ENCODE data around the gene BPI. TPM values are rescaled to one million over a fixed set of nuclear protein-coding genes. Genes with fewer than 3 reads are reported as not detected.

Gene BPI
- total and polyA plus RNA-seq, 2 donors (not counting 1 experiment from before 2014, with no cell fraction given), result not detected

- no peak overlapping the region for H3K4me2 ChIP-seq (ENCODE audit: extremely low read depth, insufficient read depth, low read length)
- no peaks in the 10 kb centered on the region for H3K4me1 ChIP-seq (ENCODE audit: control insufficient read depth, extremely low read depth, insufficient read depth, low read length)
- DNase-seq (ENCODE audit: low read depth in 2 of 2), result no peak
- H3K4me3 ChIP-seq (replicated peaks in 1 of 4; ENCODE audit: control extremely low read depth in 1 of 4, insufficient read depth in 1 of 4, low read depth in 3 of 4, low read length in 4 of 4), result no peak overlapping the region
- no peak overlapping the region for H3K9ac ChIP-seq (ENCODE audit: insufficient read depth, low read length)
- no peaks in the 10 kb centered on the region for H3K79me2 ChIP-seq (ENCODE audit: control insufficient read depth, insufficient read depth, low read length)
- no peak for TF ChIP-seq EZH2 (IDR thresholded peaks at IDR 0.05; ENCODE audit: low read length, missing control alignments)
- no peak for TF ChIP-seq CTCF (conservative IDR thresholded peaks at IDR 0.05 in 1 of 2, IDR thresholded peaks at IDR 0.05 in 1 of 2; ENCODE audit: low read depth in 1 of 2, low read length in 2 of 2)
- no peaks in the 10 kb centered on the region for H3K36me3 ChIP-seq (ENCODE audit: control insufficient read depth, insufficient read depth, low read length)
- H4K20me1 ChIP-seq (ENCODE audit: control insufficient read depth, extremely low read depth, insufficient read depth, low read length), result no peaks in the 10 kb centered on the region
- H3K27ac ChIP-seq (ENCODE audit: insufficient read depth, low read length), result no peak overlapping the region
- peaks cover 8% of the 10 kb centered on the region for H3K27me3 ChIP-seq (ENCODE audit: control insufficient read depth, insufficient read depth, low read length)
- H2AFZ ChIP-seq (ENCODE audit: low read length), result no peak overlapping the region
- no peaks in the 10 kb centered on the region for H3K9me3 ChIP-seq (ENCODE audit: control insufficient read depth, insufficient read depth, low read depth, low read length)
Measured at GRCh38 chr20:38330638-38331037, 26.7 kb downstream of the BPI start.

- no peaks in the 10 kb centered on the region for H3K4me1 ChIP-seq (ENCODE audit: control insufficient read depth, extremely low read depth, insufficient read depth, low read length)
- H3K4me2 ChIP-seq (ENCODE audit: extremely low read depth, insufficient read depth, low read length), result no peak overlapping the region
- no peak overlapping the region for H3K27ac ChIP-seq (ENCODE audit: insufficient read depth, low read length)
- no peak for DNase-seq (ENCODE audit: low read depth in 2 of 2)
- H3K9me3 ChIP-seq (ENCODE audit: control insufficient read depth, insufficient read depth, low read depth, low read length), result no peaks in the 10 kb centered on the region
- no peak overlapping the region for H2AFZ ChIP-seq (ENCODE audit: low read length)
- no peaks in the 10 kb centered on the region for H3K79me2 ChIP-seq (ENCODE audit: control insufficient read depth, insufficient read depth, low read length)
- no peak overlapping the region for H3K4me3 ChIP-seq (replicated peaks in 1 of 4; ENCODE audit: control extremely low read depth in 1 of 4, insufficient read depth in 1 of 4, low read depth in 3 of 4, low read length in 4 of 4)
- H4K20me1 ChIP-seq (ENCODE audit: control insufficient read depth, extremely low read depth, insufficient read depth, low read length), result no peaks in the 10 kb centered on the region
- H3K9ac ChIP-seq (ENCODE audit: insufficient read depth, low read length), result no peak overlapping the region
- H3K36me3 ChIP-seq (ENCODE audit: control insufficient read depth, insufficient read depth, low read length), result no peaks in the 10 kb centered on the region
- TF ChIP-seq EZH2 (IDR thresholded peaks at IDR 0.05; ENCODE audit: low read length, missing control alignments) (no peak), CTCF (conservative IDR thresholded peaks at IDR 0.05 in 1 of 2, IDR thresholded peaks at IDR 0.05 in 1 of 2; ENCODE audit: low read depth in 1 of 2, low read length in 2 of 2) (no peak)
- peaks cover 8% of the 10 kb centered on the region for H3K27me3 ChIP-seq (ENCODE audit: control insufficient read depth, insufficient read depth, low read length)
Measured at GRCh38 chr20:38331245-38331644, 27.3 kb downstream of the BPI start.

GRCh38 chr20:38331814-38332213 is 27.9 kb downstream of the BPI start:
- Histone ChIP-seq H3K27ac (ENCODE audit: insufficient read depth, low read length) (no peak overlapping the region), H3K27me3 (ENCODE audit: control insufficient read depth, insufficient read depth, low read length) (peaks cover 8% of the 10 kb centered on the region), H3K4me2 (ENCODE audit: extremely low read depth, insufficient read depth, low read length) (no peak overlapping the region), H3K9me3 (ENCODE audit: control insufficient read depth, insufficient read depth, low read depth, low read length) (no peaks in the 10 kb centered on the region), H3K4me3 (replicated peaks in 1 of 4; ENCODE audit: control extremely low read depth in 1 of 4, insufficient read depth in 1 of 4, low read depth in 3 of 4, low read length in 4 of 4) (no peak overlapping the region), H3K4me1 (ENCODE audit: control insufficient read depth, extremely low read depth, insufficient read depth, low read length) (no peaks in the 10 kb centered on the region), H3K36me3 (ENCODE audit: control insufficient read depth, insufficient read depth, low read length) (no peaks in the 10 kb centered on the region), H4K20me1 (ENCODE audit: control insufficient read depth, extremely low read depth, insufficient read depth, low read length) (no peaks in the 10 kb centered on the region), H3K9ac (ENCODE audit: insufficient read depth, low read length) (no peak overlapping the region), H3K79me2 (ENCODE audit: control insufficient read depth, insufficient read depth, low read length) (no peaks in the 10 kb centered on the region), H2AFZ (ENCODE audit: low read length) (no peak overlapping the region)
- no peak for DNase-seq (ENCODE audit: low read depth in 2 of 2)
- TF ChIP-seq EZH2 (IDR thresholded peaks at IDR 0.05; ENCODE audit: low read length, missing control alignments), result no peak
- TF ChIP-seq CTCF (conservative IDR thresholded peaks at IDR 0.05 in 1 of 2, IDR thresholded peaks at IDR 0.05 in 1 of 2; ENCODE audit: low read depth in 1 of 2, low read length in 2 of 2), result no peak

Data from fibroblast of lung (primary cell).